HG03066 (cell line): ENCODE results near the gene ASXL2.
"Not testable (repeated sequence)": the region's sequence is repeated elsewhere in the genome, so short reads cannot be mapped to it uniquely, and the experiment has no call there.

ENCODE experiments used
- ATAC-seq: cut with Tn5 transposase; IDR thresholded peaks from one replicate; pipeline ENCODE4 v1.9.1; 2021; ENCODE audit warnings: low read depth; ENCODE audit not compliant: unreplicated experiment

The ASXL2 gene

GRCh38 chr2:25838152-25838756 is 40.0 kb downstream of the ASXL2 start:
- ATAC-seq = no peak

GRCh38 chr2:25835906-25836305 is 42.4 kb downstream of the ASXL2 start:
- no peak for ATAC-seq

DNA sequence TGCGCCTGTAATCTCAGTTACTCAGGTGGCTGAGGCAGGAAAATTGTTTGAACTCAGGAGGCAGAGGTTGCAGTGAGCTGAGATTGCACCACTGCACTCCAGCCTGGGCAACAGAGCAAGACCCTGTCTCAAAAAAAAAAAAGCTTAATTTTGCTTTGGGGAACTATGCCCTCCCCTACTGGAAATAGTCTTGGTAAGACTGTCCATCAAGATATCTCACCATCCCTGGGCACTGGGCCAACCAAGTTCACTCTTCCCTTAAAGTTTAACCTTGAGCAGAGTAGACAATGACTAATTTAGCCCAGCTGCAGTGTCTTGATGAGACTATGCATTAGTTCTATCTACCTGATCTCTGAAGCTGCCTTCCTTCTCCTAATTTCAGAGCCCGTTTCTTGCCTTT is 44.7 kb downstream of the ASXL2 start:
- no peak for ATAC-seq

DNA sequence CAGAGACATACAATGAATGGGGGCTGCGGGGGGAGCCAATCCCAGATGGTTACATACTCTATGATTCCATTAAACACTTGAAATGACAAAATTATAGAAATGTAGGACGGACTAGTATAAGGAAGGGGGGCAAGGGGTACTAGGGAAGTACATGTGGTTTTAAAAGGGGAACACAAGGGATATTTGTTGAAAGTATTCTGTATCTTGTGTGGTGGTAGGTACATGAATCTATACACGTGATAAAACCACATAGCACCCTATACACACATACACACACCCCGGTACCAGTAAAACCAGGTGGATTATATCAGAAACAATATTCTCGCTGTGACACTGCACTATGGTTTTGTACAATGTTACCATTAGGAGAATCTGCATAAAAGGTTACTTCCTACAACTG is 45.4 kb downstream of the ASXL2 start:
- no peak for ATAC-seq

- ATAC-seq = no peak
These were observed 46.4 kb downstream of the ASXL2 start for GRCh38 chr2:25831746-25832449.

DNA sequence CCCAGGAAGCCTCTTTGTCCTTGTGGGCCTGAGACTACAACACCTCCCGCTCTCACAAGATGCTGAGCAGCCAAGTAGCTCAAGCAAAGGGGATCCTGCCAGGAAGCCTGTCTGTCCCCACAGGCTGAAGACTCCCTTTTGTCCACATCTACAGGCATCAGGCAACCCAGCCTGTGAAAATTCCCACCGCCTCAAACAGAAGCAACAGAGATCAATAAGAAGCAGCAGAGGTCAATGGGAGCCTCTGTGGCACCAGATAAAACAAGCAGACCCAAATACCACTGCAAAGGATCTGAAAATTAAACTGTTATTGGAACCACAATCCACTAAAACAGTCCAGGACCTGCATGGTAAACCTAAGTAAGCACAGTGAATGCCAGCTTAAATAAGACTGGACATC is 48.5 kb downstream of the ASXL2 start:
- no peak for ATAC-seq

GRCh38 chr2:25829377-25829704 is 48.9 kb downstream of the ASXL2 start:
- ATAC-seq = no peak

DNA sequence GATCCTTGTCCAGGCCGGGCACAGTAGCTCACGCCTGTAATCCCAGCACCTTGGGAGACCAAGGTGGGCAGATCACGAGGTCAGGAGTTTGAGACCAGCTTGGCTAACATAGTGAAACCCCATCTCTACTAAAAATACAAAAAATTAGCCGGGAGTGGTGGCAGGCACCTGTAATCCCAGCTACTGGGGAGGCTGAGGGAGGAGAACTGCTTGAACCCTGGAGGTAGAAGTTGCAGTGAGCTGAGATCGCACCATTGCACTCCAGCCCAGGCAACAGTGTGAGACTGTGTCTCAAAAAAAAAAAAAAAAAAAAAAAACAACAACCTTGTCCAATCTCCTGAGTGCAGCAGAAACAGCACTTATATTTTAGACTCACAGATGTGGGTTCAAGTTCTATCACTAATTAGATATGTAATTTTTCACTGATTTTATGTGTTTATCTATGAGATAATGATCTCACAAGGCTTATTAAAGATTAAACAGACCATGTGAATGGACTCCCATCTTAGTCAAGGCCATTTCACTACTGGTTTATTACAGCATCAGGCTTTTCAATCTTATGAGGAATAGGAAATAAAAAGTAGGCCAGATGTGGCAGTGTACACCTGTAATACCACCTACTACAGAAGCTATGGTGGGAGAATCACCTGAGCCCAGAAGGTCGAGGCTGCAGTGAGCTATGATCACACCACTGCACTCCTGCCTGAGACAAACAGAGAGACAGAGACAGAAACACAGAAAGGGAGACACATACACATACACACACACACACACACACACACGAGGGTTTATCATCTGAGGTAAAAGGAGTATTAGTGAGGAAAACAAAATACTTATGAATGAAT is 49.5 kb downstream of the ASXL2 start:
- ATAC-seq = not testable (repeated sequence)

DNA sequence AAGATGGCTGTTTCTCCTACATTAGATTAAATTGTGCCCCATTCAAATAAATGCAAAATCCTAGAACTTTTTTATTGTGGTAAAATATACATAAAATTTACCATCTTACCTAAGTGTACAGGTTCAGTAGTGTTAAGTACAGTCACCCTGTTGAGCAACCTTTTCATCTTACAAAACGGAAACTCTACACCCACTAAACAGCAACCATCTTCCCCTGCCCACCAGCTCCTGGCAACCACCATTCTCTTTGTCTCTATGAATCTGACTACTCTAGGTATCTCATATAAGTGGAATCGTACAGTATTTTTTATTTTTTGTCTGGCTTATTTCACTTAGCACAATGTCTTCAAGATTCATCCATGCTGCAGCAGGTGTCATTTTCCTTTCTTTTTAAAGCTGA is 53.0 kb downstream of the ASXL2 start:
- ATAC-seq = no peak

DNA sequence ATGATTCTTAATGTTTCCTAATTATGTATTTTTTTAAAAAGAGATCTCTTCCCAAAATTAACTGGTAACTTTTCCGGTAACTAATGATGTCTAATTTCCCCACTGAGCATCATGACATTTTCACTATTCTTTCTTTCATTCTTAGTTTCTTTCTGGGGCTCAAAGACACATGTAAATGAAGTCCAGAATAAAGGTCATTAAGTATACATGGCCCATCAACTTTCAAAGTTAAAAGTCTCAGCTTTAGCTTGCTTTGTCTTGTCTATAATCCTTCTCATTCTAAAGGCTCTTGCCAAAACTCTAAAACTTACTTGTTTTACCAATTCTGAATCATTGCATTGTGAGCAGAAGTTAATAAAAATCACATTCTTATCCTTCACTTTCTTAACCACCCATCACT is 53.6 kb downstream of the ASXL2 start:
- no peak for ATAC-seq

DNA sequence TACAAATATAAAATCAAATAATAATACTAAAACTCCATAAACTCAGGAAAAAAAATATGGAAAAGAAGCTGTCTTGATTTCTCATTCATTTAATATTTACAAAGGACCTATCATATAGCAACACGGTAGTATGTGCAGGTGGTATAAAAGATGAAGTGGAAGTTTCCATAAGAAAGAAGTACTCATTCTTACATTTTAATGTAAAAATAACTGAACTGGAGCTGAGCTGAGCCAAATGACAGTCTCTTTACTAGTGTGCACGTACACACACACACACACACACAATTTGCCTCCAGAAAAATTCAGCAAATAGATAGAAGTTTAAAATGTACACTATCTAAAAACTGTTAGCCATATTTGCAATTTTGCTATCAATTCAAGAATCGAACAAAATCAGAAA is 54.1 kb downstream of the ASXL2 start:
- no peak for ATAC-seq

GRCh38 chr2:25822190-25823117 is 55.8 kb downstream of the ASXL2 start:
- no peak for ATAC-seq

DNA sequence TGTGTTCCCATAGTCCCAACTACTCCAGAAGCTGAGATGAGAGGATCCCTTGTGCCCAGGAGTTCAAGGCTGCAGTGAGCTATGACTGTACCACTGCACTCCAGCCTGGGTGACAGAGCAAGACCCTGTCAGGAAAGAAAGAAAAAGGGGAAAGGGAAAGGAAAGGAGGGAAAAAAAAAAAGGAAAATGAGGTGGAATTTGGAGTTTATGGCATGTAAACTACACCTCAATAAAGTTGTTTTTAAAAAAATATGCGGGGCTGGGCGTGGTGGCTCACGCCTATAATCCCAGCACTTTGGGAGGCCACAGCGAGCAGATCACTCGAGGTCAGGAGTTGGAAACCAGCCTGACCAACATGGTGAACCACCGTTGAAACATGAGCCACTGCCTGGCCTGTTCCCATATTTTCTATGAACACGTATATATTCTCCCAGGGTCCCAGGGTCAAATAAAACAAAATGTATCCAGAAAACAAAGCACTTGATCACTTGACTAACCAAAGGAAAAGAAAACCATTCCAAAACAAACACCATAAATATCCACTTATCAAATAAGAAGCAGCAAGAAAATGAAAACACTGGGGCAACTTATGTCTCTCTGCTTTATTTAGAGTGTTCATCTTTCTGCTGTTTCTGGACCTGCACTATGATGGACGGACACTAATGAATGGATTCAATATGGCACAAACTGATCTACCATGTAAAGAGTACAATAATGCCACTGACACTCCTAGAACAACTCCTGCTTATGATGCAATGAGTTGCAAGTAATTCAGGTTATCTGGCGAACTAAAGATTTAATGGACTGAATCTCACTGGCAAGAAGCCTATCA is 56.8 kb downstream of the ASXL2 start:
- no peak for ATAC-seq

DNA sequence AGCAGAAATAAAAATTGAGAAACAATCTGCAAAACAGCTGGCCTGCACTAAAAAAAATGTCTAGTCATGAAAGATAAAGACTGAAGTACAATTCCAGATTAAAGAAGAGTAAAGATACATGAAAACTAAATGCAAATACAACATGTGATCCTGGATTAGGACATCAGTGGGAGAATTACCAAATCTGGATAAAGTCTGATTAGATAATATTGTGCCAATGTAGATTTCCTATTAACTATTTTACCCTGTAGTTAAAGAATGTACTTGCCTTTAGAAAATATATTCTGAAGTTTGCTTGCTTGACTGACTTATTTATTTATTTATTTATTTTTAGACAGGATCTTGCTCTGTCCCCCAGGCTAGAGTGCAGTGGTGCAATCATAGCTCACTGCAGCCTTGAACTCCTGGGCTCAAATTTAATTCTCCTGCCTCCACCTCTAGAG is 58.7 kb downstream of the ASXL2 start:
- no peak for ATAC-seq

- no peak for ATAC-seq
These were observed 60.7 kb downstream of the ASXL2 start for GRCh38 chr2:25817630-25818029.

DNA sequence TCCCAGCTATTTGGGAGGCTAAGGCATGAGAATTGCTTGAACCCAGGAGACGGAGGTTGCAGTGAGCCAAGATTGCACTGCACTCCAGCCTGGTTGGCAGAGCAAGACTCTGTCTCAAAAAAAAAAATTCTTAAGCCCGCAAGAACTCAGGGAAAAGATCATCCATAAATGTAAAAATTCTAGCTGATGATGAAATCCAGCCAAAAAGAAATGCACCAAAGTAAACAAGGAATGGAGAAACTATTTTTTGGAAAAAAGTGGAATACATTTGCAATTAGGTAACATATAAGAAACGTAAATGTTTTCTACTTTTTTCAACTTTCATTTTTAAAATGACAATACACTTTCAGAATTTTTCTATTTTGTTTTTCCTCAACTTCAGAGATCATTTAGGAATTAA is 61.3 kb downstream of the ASXL2 start:
- no peak for ATAC-seq

DNA sequence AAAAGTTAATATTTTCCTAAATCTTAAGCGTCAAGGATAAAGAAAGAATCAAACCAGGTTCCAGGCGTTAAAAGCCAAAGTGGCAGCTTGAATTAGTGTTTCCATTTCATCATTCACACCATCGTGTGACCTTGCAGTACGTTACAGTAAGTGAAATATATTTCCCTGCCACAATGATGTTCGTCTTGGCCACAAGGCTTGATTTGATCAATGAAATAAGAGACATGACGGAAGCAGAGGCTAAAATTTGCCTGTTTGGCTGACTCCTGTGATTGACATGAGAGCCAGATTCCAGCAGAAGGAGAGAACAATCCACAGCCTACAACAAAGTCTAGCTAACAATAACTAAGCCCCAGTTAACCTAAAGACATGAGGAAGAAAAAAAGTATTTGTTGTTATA is 62.0 kb downstream of the ASXL2 start:
- ATAC-seq = no peak

DNA sequence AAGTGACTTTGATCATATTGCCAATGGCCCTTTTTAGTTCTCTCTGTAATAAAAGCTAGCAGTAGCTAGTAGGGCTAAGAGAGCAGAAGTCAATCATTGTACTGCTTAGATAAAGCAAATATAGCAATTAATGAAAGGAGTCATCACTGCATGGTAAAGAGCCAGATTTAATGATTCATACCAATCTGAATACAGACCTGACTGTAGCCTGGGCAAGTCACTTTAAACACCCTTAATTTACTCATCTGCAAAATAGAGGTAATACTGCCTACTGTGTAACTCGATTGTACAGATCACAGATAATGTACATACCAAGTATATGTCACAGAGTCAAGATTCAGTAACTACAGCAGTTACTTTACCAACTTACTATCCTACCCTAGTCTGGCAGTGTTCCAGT is 63.6 kb downstream of the ASXL2 start:
- ATAC-seq = no peak

DNA sequence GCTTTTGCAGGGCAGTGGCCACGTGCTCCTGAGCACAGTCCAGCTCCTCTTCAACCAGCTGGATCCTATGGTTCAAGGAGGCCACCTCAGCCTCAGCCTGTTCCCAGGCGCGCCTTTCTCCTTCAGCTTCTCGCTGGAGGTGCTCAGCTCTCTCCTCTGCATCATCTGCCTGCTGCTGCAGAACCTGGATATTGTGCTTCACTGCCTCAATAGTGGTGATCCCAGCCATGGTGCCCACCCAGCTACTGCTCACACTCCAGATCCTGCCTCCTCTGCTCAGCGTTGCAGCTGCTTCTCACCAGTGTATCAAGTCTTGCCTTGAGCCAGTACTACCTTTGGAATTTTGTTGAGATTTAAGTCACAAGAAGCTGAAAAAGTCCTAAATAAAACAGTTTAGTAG is 67.9 kb downstream of the ASXL2 start:
- no peak for ATAC-seq

- ATAC-seq = no peak
These were observed 68.6 kb downstream of the ASXL2 start for GRCh38 chr2:25809646-25810045.
